ENCODE data around the gene EMC8.

GRCh38 chr16:85759631-85760419, 39.5 kb downstream of the EMC8 start:
- no peak for TF ChIP-seq CTCF (IDR thresholded peaks at IDR 0.05)
- no peak for TF ChIP-seq POLR2A (IDR thresholded peaks at IDR 0.05)

All from uterus (tissue), 2 donors.